ENCODE results near the gene ADGRB2.

- TF ChIP-seq, protein P1, sequence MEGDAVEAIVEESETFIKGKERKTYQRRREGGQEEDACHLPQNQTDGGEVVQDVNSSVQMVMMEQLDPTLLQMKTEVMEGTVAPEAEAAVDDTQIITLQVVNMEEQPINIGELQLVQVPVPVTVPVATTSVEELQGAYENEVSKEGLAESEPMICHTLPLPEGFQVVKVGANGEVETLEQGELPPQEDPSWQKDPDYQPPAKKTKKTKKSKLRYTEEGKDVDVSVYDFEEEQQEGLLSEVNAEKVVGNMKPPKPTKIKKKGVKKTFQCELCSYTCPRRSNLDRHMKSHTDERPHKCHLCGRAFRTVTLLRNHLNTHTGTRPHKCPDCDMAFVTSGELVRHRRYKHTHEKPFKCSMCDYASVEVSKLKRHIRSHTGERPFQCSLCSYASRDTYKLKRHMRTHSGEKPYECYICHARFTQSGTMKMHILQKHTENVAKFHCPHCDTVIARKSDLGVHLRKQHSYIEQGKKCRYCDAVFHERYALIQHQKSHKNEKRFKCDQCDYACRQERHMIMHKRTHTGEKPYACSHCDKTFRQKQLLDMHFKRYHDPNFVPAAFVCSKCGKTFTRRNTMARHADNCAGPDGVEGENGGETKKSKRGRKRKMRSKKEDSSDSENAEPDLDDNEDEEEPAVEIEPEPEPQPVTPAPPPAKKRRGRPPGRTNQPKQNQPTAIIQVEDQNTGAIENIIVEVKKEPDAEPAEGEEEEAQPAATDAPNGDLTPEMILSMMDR (IDR thresholded peaks at IDR 0.05; ENCODE audit: borderline replicate concordance, extremely low read depth, low read length, poor library complexity, severe bottlenecking) = no peak
- TF ChIP-seq EZH2 (IDR thresholded peaks at IDR 0.05; ENCODE audit: borderline replicate concordance, low read depth, low read length, severe bottlenecking) = no peak
Measured at GRCh38 chr1:31776032-31776431, 11.9 kb upstream of the ADGRB2 start.

All from DND-41 (cell line).